Astrocyte (in vitro differentiated cells and primary cell): ENCODE results near the gene SH3BP4.

Experiments
- EZH2 ChIP-seq: IDR thresholded peaks from 2 replicates; pipeline ENCODE4 v1.6.1; 2012; ENCODE audit warnings: mild to moderate bottlenecking, low read length, inconsistent platforms; ENCODE audit not compliant: insufficient read depth
- TF ChIP-seq, protein P1 (sequence below): IDR thresholded peaks from 2 replicates; pipeline ENCODE4 v1.5.1; 2011; ENCODE audit warnings: low read depth, mild to moderate bottlenecking, inconsistent platforms, low read length, moderate library complexity; ENCODE audit not compliant: insufficient read depth

DNA sequence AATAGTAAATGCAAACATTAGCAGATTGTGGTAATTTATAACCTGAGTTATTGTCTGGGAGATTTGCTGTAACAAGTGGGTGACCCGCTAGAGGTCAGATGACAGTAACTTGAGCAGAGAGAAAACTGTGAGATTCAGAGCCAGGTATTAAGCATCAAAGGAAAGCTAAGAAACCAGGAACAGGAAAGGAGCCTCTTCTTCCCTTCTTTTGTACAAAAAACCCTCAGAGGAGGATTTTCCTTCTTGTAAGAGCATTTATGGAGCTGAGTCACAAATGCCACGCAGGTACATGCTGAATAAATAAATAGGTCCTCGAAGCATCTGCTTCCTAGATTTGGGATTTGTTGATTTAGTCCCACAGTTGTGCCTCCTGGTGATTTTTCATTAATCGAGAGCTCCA lies 146.5 kb downstream of the SH3BP4 start:
- TF ChIP-seq, protein P1, sequence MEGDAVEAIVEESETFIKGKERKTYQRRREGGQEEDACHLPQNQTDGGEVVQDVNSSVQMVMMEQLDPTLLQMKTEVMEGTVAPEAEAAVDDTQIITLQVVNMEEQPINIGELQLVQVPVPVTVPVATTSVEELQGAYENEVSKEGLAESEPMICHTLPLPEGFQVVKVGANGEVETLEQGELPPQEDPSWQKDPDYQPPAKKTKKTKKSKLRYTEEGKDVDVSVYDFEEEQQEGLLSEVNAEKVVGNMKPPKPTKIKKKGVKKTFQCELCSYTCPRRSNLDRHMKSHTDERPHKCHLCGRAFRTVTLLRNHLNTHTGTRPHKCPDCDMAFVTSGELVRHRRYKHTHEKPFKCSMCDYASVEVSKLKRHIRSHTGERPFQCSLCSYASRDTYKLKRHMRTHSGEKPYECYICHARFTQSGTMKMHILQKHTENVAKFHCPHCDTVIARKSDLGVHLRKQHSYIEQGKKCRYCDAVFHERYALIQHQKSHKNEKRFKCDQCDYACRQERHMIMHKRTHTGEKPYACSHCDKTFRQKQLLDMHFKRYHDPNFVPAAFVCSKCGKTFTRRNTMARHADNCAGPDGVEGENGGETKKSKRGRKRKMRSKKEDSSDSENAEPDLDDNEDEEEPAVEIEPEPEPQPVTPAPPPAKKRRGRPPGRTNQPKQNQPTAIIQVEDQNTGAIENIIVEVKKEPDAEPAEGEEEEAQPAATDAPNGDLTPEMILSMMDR, result no peak
- no peak for TF ChIP-seq EZH2
